Neural progenitor cell (in vitro differentiated cells): ENCODE measurements around the gene GTF2F1. TPM values are rescaled to one million over a fixed set of nuclear protein-coding genes. Genes with fewer than 3 reads are reported as not detected.
A peak's percentile ranks its signal among the peaks of the same experiment; 100 is the strongest.

ENCODE experiments used
- DNase-seq: peaks from one replicate; pipeline ENCODE4 v3.0.0-alpha.2; 2016; ENCODE audit warnings: low spot score
- H2AFZ ChIP-seq: fragments of 200-600 bp; sonication (generic); replicated peaks from 2 replicates; pipeline ENCODE4 v1.6.1; 2016; ENCODE audit warnings: antibody characterized with exemption
- H3F3A ChIP-seq: fragments of 200-600 bp; sonication (generic); 2 replicates; pipeline ENCODE4 v1.6.1; 2016; ENCODE audit warnings: antibody characterized with exemption, low read depth
- H3K27ac ChIP-seq: fragments of 200-600 bp; sonication (generic); 2 replicates; pipeline ENCODE4 v1.5.1; 2016; ENCODE audit warnings: mild to moderate bottlenecking
- H3K27me3 ChIP-seq: fragments of 200-600 bp; sonication (generic); 2 replicates; pipeline ENCODE4 v1.6.1; 2016; ENCODE audit warnings: mild to moderate bottlenecking, moderate library complexity
- H3K36me3 ChIP-seq: fragments of 200-600 bp; sonication (generic); 2 replicates; pipeline ENCODE4 v1.5.1; 2016
- H3K4me1 ChIP-seq: fragments of 200-600 bp; sonication (generic); 2 replicates; pipeline ENCODE4 v1.6.1; 2016; ENCODE audit warnings: mixed run types
- H3K4me2 ChIP-seq: fragments of 200-600 bp; sonication (generic); 2 replicates; pipeline ENCODE4 v1.6.1; 2016
- H3K4me3 ChIP-seq: fragments of 200-600 bp; sonication (generic); 2 replicates; pipeline ENCODE4 v1.5.1; 2016
- H3K79me2 ChIP-seq: fragments of 200-600 bp; sonication (generic); 2 replicates; pipeline ENCODE4 v1.6.1; 2016; ENCODE audit warnings: low read depth
- H3K9ac ChIP-seq: fragments of 200-600 bp; sonication (generic); 2 replicates; pipeline ENCODE4 v1.6.1; 2016
- H3K9me3 ChIP-seq: fragments of 200-600 bp; sonication (generic); 2 replicates; pipeline ENCODE4 v1.5.1; 2016; ENCODE audit warnings: low read depth
- H4K20me1 ChIP-seq: fragments of 200-600 bp; sonication (generic); 2 replicates; pipeline ENCODE4 v1.6.1; 2016; ENCODE audit warnings: low read depth
- H3K27ac Mint-ChIP-seq: 3 replicates; pipeline ENCODE4 v1.8.0; 2021; ENCODE audit warnings: mixed read lengths
- H3K27me3 Mint-ChIP-seq: 2 replicates; pipeline ENCODE4 v1.8.0; 2022; ENCODE audit warnings: low read depth, mild to moderate bottlenecking, inconsistent platforms, moderate library complexity, mixed read lengths; ENCODE audit not compliant: insufficient read depth
- H3K36me3 Mint-ChIP-seq: 3 replicates; pipeline ENCODE4 v1.8.0; 2021; ENCODE audit warnings: mixed read lengths
- H3K4me1 Mint-ChIP-seq: 3 replicates; pipeline ENCODE4 v1.8.0; 2021; ENCODE audit warnings: mixed read lengths
- H3K4me3 Mint-ChIP-seq: 3 replicates; pipeline ENCODE4 v1.8.0; 2021; ENCODE audit warnings: mild to moderate bottlenecking, moderate library complexity, mixed read lengths
- H3K9me3 Mint-ChIP-seq: 3 replicates; pipeline ENCODE4 v1.8.0; 2020; ENCODE audit warnings: mixed read lengths
- CTCF ChIP-seq: fragments of 200-600 bp; sonication (generic); IDR thresholded peaks from 2 replicates; pipeline ENCODE4 v1.5.1; 2017; ENCODE audit warnings: antibody characterized with exemption, mild to moderate bottlenecking
- EZH2 ChIP-seq: fragments of 200-600 bp; sonication (generic); IDR thresholded peaks from 2 replicates; pipeline ENCODE4 v1.6.1; 2017; ENCODE audit warnings: antibody characterized with exemption, mild to moderate bottlenecking, moderate library complexity
- EZH2phosphoT487 ChIP-seq: fragments of 200-600 bp; sonication (generic); IDR thresholded peaks from 2 replicates; pipeline ENCODE4 v1.6.1; 2017; ENCODE audit warnings: antibody characterized with exemption
- microRNA-seq: library from miRNA; unstranded; fragments of <30 nt; microRNA quantifications from one replicate; pipeline ENCODE4, GENCODE V29; 2016
- small RNA-seq: library from RNA; depleted of rRNA; stranded (forward); fragments of <200 nt; gene quantifications from one replicate; pipeline ENCODE3, GENCODE V24; 2015
- total RNA-seq: library from RNA; depleted of rRNA; stranded (reverse); fragments of >200 nt; gene quantifications from 2 replicates; pipeline ENCODE4 v1.2.3, GENCODE V29; 2015; ENCODE audit warnings: low replicate concordance

Gene GTF2F1
- total RNA-seq, 1 donor from 2014 or later: 36.9 TPM

- TF ChIP-seq EZH2: no peak
- peak; percentile 27 for TF ChIP-seq CTCF
- TF ChIP-seq EZH2phosphoT487: no peak
- peaks cover 8% of the 10 kb centered on the region for H3K27me3 Mint-ChIP-seq
- peak overlapping the region; percentile 81 for H3K27ac Mint-ChIP-seq
- Histone ChIP-seq H3K9ac (no peak overlapping the region), H3K9me3 (no peaks in the 10 kb centered on the region), H3K4me1 (no peaks in the 10 kb centered on the region), H3F3A (no peaks in the 10 kb centered on the region), H4K20me1 (no peaks in the 10 kb centered on the region), H3K36me3 (no peaks in the 10 kb centered on the region), H3K4me2 (no peak overlapping the region), H3K27me3 (no peaks in the 10 kb centered on the region), H3K27ac (no peak overlapping the region), H3K79me2 (no peaks in the 10 kb centered on the region), H2AFZ (peak overlapping the region; percentile 57), H3K4me3 (no peak overlapping the region)
- H3K36me3 Mint-ChIP-seq: no peaks in the 10 kb centered on the region
- peaks cover 6% of the 10 kb centered on the region for H3K9me3 Mint-ChIP-seq
- no peak overlapping the region for H3K4me3 Mint-ChIP-seq
- peak; percentile 30 for DNase-seq
- no peaks in the 10 kb centered on the region for H3K4me1 Mint-ChIP-seq
These were observed 52.3 kb downstream of the GTF2F1 start for GRCh38 chr19:6340493-6341201.

GRCh38 chr19:6334490-6335285, 58.3 kb downstream of the GTF2F1 start:
- Mint-ChIP-seq H3K27ac (no peak overlapping the region), H3K36me3 (no peaks in the 10 kb centered on the region), H3K9me3 (peaks cover 2% of the 10 kb centered on the region), H3K4me1 (no peaks in the 10 kb centered on the region), H3K4me3 (no peak overlapping the region), H3K27me3 (peaks cover 8% of the 10 kb centered on the region)
- Histone ChIP-seq H3K9ac (no peak overlapping the region), H4K20me1 (no peaks in the 10 kb centered on the region), H3F3A (no peaks in the 10 kb centered on the region), H3K79me2 (no peaks in the 10 kb centered on the region), H3K36me3 (no peaks in the 10 kb centered on the region), H3K4me2 (no peak overlapping the region), H3K4me1 (no peaks in the 10 kb centered on the region), H3K27ac (no peak overlapping the region), H3K4me3 (no peak overlapping the region), H3K27me3 (no peaks in the 10 kb centered on the region), H2AFZ (no peak overlapping the region), H3K9me3 (no peaks in the 10 kb centered on the region)
- no peak for TF ChIP-seq CTCF
- no peak for TF ChIP-seq EZH2
- TF ChIP-seq EZH2phosphoT487: no peak
- no peak for DNase-seq

- H3K9ac ChIP-seq: no peak within 1 kb of the TSS
These were observed 59.5 kb downstream of the GTF2F1 start, which contains the start of gene ACER1 for GRCh38 chr19:6333439-6333838. ACER1 (minus strand) TSS chr19:6333612; CDS start chr19:6333551, 61 bp downstream.

More at GRCh38 chr19:6333439-6333838, 59.5 kb downstream of the GTF2F1 start, which contains the start of gene ACER1:
- H3K27ac ChIP-seq: no peak within 1 kb of the TSS
- Mint-ChIP-seq H3K9me3 (no peaks in the 10 kb centered on the region), H3K4me1 (no peaks in the 10 kb centered on the region), H3K27me3 (peaks cover 7% of the 10 kb centered on the region), H3K36me3 (no peaks in the 10 kb centered on the region), H3K27ac (no peak within 1 kb of the TSS), H3K4me3 (no peak within 1 kb of the TSS)
- no peaks in the 10 kb centered on the region for H4K20me1 ChIP-seq
- DNase-seq: no peak
- no peaks in the 10 kb centered on the region for H3K9me3 ChIP-seq
- H3K4me2 ChIP-seq: no peak within 1 kb of the TSS
- no peaks in the 10 kb centered on the region for H3K36me3 ChIP-seq
- H3K79me2 ChIP-seq: no peaks in the 10 kb centered on the region
- no peaks in the 10 kb centered on the region for H3F3A ChIP-seq
- TF ChIP-seq CTCF (no peak), EZH2 (no peak), EZH2phosphoT487 (no peak)
- no peaks in the 10 kb centered on the region for H3K27me3 ChIP-seq
- no peaks in the 10 kb centered on the region for H3K4me1 ChIP-seq
- H2AFZ ChIP-seq: no peak within 1 kb of the TSS
- no peak within 1 kb of the TSS for H3K4me3 ChIP-seq

Small RNA genes lying within 50 kb of the gene (microRNA-seq; reads per million reads assigned to microRNA genes)
- gene MIR3940 (4.5 reads per million, percentile 23 among the genes with 10 or more reads in this experiment), gene MIR6790 (not detected), gene MIR6885 (0.73 reads per million)

Small RNA genes lying within 50 kb of the gene (small RNA-seq; reads per million reads assigned to genes)
- gene MIR6790 (not detected), gene MIR6885 (not detected)

Other genes starting within 250 kb of the GTF2F1 start
- gene MLLT1, start 113.2 kb downstream of the GTF2F1 start, total RNA-seq: 5.6 and 21.0 TPM in 2 replicates
- not detected in 2 replicates for gene ACER1, start 59.6 kb downstream of the GTF2F1 start, total RNA-seq
- gene CLPP, start 31.6 kb downstream of the GTF2F1 start, total RNA-seq: 28.0 and 73.6 TPM in 2 replicates
- 19.7 and 94.7 TPM in 2 replicates for gene ALKBH7, start 20.4 kb downstream of the GTF2F1 start, total RNA-seq
- gene PSPN, start 17.2 kb downstream of the GTF2F1 start, total RNA-seq: 0.92 and 2.7 TPM in 2 replicates
- 136 and 283 TPM in 2 replicates for gene KHSRP, start 31.6 kb upstream of the GTF2F1 start, total RNA-seq
- gene SLC25A41, start 40.6 kb upstream of the GTF2F1 start, total RNA-seq: 0.46 TPM in 1 of 2 replicates, not detected in the other
- 16.0 and 57.2 TPM in 2 replicates for gene SLC25A23, start 66.6 kb upstream of the GTF2F1 start, total RNA-seq
- 1.2 and 1.3 TPM in 2 replicates for gene CRB3, start 71.1 kb upstream of the GTF2F1 start, total RNA-seq
- gene DENND1C, start 88.6 kb upstream of the GTF2F1 start, total RNA-seq: 0.19 TPM in 1 of 2 replicates, not detected in the other
- gene TUBB4A, start 109.1 kb upstream of the GTF2F1 start, total RNA-seq: 2.4 and 7.3 TPM in 2 replicates
- gene TNFSF9, start 137.9 kb upstream of the GTF2F1 start, total RNA-seq: 0.28 and 1.7 TPM in 2 replicates
- 1.2 TPM in 1 of 2 replicates, not detected in the other for gene CD70, start 198.0 kb upstream of the GTF2F1 start, total RNA-seq